ENCODE data around the gene REEP1.

Gene REEP1

DNA sequence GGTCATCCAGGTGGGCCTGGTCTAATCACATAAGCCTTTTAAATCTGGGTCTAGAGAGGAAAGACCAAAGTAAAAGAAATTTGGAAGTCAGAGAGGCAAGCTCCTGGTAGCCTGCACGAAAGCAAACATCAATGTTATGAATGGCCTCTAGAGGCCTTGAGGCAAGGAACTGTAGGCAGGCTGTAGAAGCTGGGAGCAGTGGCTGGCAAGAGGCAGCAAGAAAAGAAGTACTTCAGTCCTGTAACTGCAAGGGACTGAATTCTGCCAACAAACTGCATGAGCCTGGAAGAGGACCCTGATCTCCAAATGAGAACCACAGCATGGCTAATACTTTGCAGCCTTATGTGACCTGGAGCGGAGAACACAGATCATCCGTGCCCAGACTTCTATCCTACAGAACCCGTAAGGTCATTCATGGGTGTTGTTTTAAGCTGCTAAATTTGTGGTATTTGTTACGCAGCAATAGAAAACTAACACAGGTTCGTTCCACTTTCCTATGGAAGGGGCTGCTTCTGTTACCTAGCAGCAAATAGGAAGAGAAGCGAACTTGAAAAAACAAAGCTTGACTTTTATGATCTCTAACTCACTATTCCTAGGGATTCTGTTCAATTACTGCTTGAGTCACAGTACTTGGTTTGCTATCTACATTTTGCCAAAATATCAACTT is 143.4 kb downstream of the REEP1 start:
- FAIRE-seq: no peak

DNA sequence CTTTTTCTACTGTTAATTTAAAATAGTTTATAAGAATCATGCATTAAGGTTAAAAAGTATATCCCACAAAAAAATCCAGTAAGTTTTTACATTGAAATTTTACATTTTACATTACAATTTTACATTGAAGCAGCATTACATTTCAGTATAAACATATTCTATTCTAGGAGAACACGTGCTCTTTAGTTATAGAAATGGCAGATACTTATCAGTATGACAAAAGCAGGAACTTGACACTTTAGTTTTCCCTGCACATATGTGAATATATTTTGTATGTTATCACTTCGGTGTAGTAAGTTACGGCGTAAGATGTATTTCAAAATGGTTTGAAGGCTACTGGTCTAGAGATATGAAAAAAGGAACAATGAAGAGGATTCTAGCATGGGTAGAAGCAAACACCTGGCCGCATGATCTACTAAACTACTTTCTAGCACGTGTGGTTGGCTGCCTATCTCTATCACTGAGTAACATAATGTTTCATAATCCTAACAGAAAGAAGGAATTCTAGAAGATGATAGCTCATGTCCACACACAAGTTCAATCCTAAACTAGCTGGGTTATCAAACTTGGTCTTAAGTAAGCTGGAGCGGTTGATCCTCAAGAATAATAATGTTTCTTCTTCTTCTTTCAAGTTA is 147.5 kb downstream of the REEP1 start:
- FAIRE-seq: no peak

DNA sequence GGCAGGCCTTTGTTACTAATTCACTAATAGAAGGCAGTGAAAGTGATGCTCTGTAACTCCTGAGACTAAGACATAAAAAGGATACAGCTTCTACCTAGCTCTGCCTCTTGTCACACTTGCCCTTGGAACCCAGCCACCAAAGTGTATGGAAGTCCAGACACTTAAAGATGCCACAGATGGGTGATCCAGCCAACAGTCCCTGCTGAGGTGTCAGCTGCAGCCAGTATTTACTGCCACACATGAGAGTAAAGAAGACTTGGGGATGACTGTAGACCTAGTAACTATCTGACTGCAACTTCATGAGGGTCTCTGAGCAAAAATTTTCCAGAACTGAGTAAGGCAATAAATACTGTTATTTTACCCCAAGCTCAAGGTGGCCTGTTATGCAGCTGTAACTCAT is 151.0 kb downstream of the REEP1 start:
- FAIRE-seq: no peak

DNA sequence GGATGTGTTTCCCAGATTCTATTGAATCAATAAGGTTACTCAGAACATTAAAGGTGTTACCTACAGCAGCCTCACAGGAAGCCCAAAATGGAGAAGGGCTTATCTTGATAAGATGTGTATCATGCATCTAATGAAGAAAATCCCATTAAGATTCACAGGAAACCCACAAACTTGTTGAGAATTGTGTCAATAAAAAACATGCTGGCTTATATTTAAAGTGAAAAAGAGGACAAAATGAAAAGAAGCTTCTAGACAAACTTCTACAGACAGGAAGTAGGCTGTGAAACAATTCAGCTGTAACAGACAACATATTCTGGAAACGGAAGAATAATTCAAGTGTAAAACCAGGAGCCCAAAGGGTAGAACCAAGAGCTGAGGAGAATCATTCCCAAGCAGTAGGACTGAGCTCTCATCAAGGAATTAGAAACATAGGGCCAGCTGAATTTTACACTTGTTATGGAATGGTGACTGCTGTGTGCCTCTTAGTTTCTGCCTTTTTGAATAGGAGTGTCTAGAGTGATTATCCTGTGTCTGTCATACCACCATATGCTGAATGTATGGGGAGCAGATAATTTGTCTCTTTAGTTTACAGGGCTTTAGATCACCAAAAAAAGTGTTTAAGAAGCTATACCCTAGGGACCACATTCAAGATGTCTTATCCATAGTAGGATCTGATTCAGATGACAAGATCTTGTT is 151.8 kb downstream of the REEP1 start:
- FAIRE-seq: no peak

DNA sequence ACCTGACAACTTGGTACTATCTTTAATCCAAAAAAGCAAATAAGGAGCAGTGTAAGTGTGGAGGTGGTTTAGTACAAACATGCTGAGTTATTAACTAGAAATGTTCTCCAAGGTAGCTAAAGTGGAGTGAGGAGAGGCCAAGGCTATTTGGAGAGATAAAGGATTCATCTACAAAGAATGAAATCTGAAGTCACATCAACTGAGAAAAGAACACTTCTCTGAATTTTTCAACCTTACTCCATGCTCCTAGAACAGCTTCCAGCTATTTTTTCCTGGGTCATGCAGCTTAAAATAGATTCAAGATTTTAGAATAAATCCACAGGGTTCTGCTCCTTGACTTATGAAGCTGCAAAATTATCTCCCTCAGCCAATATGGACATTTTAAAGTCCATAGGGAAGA is 160.8 kb downstream of the REEP1 start:
- FAIRE-seq: no peak

DNA sequence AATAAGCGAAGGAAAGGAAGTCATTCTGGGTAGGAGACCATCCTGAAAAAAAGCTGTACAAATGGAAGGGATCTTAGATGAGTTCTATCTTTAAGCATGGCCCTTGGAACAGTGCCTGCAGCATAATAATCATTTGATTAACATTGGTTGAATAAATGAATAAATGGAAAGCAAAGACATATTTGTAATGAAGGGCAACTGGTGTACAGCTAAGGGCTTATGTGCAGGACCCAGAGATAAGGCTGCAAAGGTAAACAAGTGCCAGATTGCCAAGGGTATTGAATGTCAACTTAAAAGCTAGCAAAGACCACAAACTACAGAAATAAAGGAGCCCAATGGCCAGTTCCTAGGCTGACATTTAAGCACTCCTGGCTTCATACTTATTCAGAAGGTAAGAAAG is 161.6 kb downstream of the REEP1 start:
- no peak for FAIRE-seq

DNA sequence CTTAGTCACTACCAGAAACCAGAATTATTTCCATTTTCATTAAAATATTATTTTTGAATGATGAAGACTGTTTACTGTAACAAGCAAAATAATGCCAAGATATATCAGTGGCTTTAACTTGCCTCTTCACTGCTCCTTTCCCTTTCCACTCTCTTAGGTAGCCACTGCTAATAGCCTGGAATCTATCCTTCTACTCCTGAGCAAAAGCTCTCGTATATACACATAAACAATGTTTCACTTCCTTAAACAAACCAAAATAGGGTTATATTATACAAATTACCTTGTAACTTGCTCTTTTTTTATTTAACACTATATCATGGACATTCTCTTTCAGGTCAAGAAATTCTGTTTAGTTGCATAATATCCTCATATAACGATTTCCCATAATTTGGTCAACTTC is 163.0 kb downstream of the REEP1 start:
- FAIRE-seq: peak; percentile 86

DNA sequence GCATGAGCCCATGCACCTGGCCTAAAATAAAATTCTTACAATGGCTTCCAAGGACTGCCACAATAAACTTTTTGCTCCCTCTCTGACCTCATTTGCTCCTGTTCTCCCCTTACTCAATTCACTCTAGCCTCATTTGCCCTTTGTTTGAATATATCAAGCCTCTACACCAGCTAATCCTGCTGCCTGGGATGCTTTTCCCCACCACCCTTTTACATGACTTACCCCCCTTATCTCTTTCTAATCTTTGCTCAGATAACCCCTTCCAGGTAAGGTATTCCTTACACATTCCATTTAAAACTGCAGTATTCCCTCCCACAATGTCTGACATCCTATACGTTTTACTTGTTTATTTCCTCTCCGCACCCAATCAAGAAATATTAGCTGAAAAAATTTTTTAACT is 164.8 kb downstream of the REEP1 start:
- no peak for FAIRE-seq

DNA sequence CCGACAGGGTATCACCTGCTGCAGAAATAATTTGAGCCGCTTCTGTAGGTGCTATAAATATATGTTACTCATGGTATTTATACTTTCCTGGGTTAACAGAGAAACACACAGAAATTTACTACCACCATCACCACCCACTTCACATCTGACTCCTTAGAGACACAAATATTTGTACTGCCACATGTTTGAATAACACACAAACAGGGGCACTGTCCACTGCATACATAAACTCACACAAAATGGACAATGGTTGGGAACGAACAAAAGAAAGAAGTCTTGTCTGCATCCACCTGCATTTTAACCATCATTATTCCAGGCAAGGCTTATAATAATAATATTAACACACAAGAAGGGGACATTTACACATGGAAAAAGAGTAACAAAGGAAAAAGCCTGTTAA is 166.1 kb downstream of the REEP1 start:
- FAIRE-seq: no peak

DNA sequence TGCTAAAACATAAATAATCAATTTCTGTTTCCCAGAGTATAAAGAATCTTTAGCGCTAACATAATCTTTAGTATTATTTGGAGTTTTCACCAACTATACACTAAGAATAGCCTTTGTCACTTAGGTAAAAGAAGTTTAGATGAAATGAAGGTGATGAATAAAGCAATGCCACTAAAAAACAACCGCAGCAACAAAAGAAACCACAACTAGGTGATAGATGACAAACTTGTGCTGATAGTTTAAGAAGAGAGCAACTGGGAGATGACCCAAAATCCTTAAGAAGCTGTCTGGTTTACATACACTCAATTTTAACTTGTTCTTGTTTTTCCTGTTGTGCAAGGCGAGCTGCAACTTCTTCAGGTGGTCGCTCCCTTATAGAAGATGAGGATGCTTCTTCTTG is 167.0 kb downstream of the REEP1 start:
- FAIRE-seq: no peak

Data from islet of Langerhans (tissue), 1 donor.